Mucosa of descending colon (tissue), 3 donors: ENCODE results near the gene KCNJ1. TPM values are rescaled to one million over a fixed set of nuclear protein-coding genes. Genes with fewer than 3 reads are reported as not detected.

ENCODE experiments used
- ATAC-seq: fragments of 200-7000 bp; cut with Tn5 transposase; one replicate; pipeline ENCODE4 v1.9.1; 2020; ENCODE audit warnings: mild to moderate bottlenecking, moderate library complexity
- DNase-seq, 3 donors: peaks; one replicate each; pipeline ENCODE4 v3.0.0-alpha.2; 2020
- H3K36me3 ChIP-seq: fragments of 200-600 bp; one replicate; pipeline ENCODE4 v1.8.0; 2021; ENCODE audit warnings: low read depth, mild to moderate bottlenecking
- H3K4me1 ChIP-seq: fragments of 200-600 bp; one replicate; pipeline ENCODE4 v1.8.0; 2021; ENCODE audit warnings: low read depth, mild to moderate bottlenecking
- H3K4me3 ChIP-seq: fragments of 200-600 bp; one replicate; pipeline ENCODE4 v1.8.0; 2021; ENCODE audit warnings: mild to moderate bottlenecking
- H3K9me3 ChIP-seq: fragments of 200-600 bp; one replicate; pipeline ENCODE4 v1.8.0; 2021; ENCODE audit warnings: mild to moderate bottlenecking
- intact Hi-C, 2 donors: fragments of 100-400 bp; cut with DNase I in 1 of 2; cut with micrococcal nuclease in 1 of 2; formaldehyde crosslinking; loops; one replicate each; pipeline versions ENCODE4 v1.11.0 to v1.11.1; 2022; cut with DNase I, micrococcal nuclease
- total RNA-seq, 3 donors: library from RNA; stranded (reverse); fragmentation: NEBNext Ultra II Directional in 2 of 3; extraction: Animal tissue kit (Norgen Biotek cat#: 25700) in 2 of 3; gene quantifications; one replicate each; pipeline versions ENCODE4 v1.2.1 to v1.2.4, GENCODE V29; 2021 to 2023
- TF ChIP-seq, protein P1 (sequence below): fragments of 200-600 bp; IDR thresholded peaks from one replicate; pipeline ENCODE4 v1.8.0; 2022; ENCODE audit warnings: antibody characterized with exemption, mild to moderate bottlenecking
- donor health status: DM: no; HTN: no; CAD: no; lungs with moderate emphysema.
- donor health status: DM: no; HTN: no; CAD: no.
- donor health status: DM: no; HTN: yes; CAD: no.

The KCNJ1 gene
- total RNA-seq, 3 donors from 2014 or later, result not detected

DNA sequence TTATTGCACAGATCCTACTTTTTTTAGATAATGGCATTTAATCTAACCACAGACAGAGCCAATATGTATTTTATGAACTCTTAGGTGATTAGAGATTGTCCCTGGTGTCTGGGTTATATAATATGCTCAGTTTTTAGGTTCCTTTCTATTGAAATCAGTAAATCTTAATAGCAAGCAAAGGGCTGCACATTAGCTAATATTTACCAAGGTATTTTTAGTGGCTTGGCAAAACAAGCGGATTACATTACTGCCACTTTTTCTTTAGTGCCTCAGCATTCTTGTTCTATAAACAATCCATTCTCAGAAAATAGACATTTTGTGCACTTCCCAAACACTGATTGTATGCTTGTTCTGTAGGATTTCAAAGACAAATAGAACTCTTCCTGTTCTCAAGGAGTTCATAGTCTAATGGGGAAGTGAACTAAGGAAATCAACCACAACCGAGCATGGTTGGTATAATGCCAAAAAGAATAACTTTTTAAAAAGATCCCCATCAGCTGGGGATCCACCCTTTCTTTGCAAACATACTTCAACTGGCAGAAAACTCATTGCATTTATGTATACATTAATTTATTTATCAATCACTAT is 23.8 kb downstream of the KCNJ1 start:
- Histone ChIP-seq H3K36me3 (no peaks in the 10 kb centered on the region), H3K4me1 (no peaks in the 10 kb centered on the region), H3K9me3 (no peaks in the 10 kb centered on the region), H3K4me3 (no peak overlapping the region)
- TF ChIP-seq, protein P1, sequence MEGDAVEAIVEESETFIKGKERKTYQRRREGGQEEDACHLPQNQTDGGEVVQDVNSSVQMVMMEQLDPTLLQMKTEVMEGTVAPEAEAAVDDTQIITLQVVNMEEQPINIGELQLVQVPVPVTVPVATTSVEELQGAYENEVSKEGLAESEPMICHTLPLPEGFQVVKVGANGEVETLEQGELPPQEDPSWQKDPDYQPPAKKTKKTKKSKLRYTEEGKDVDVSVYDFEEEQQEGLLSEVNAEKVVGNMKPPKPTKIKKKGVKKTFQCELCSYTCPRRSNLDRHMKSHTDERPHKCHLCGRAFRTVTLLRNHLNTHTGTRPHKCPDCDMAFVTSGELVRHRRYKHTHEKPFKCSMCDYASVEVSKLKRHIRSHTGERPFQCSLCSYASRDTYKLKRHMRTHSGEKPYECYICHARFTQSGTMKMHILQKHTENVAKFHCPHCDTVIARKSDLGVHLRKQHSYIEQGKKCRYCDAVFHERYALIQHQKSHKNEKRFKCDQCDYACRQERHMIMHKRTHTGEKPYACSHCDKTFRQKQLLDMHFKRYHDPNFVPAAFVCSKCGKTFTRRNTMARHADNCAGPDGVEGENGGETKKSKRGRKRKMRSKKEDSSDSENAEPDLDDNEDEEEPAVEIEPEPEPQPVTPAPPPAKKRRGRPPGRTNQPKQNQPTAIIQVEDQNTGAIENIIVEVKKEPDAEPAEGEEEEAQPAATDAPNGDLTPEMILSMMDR, result no peak
- no peak for ATAC-seq
- no peak for DNase-seq
- intact Hi-C loops, result no loop called here

DNA sequence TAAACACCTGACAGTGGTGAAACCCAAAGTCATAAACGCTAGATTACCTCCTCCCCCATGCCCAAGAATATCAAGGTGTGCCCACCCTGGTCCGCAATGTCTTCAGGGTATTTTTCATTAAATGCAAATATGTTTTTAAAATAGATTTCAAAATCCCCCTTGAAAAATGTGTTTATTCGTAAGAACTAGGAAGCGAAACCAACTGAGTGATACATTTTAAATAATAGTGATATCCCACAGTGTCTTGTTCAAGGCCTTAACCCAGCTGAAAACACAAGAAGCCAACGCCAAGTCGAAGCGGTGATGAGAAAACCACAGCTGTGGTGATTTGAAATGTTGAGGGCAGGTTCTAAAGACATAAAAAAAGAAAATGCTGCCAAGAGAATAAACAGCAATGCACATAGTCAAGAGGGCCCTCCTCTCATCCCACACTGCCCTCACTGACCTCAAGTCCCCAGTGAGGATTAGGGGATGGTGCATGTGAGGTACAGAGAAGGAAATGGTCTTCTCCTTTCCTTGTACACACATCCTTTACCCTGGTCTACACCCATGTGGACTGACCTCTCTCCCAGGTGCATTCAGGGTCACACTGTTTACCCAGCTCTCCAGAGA is 25.5 kb downstream of the KCNJ1 start:
- intact Hi-C loops, result no loop called here
- Histone ChIP-seq H3K36me3 (no peaks in the 10 kb centered on the region), H3K4me1 (no peaks in the 10 kb centered on the region), H3K4me3 (no peak overlapping the region), H3K9me3 (no peaks in the 10 kb centered on the region)
- ATAC-seq (peak; percentile 57), DNase-seq (no peak)
- TF ChIP-seq, protein P1, result no peak

DNA sequence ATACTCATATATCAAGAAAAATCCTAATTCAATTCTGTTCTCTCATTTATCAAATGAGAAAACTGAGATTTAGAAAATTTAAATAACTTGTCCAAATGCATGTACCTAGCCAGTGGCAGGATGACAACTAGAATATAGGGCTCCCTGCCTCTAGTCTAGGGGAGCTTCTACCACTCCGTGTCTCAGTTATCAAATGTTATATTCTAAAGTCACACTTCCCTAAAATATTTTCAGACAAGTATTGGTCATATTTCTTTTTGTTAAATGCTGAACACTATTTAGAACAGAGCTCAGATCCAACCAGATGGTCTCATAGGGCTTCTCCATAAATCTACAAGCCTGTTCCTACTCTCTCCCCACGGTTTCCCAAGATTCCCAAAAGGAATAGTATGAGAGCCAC is 26.3 kb downstream of the KCNJ1 start:
- no peak for DNase-seq
- H3K9me3 ChIP-seq, result no peaks in the 10 kb centered on the region
- TF ChIP-seq, protein P1, result no peak
- intact Hi-C loops, result no loop called here
- H3K4me1 ChIP-seq, result no peaks in the 10 kb centered on the region
- H3K4me3 ChIP-seq, result no peak overlapping the region
- ATAC-seq, result no peak
- no peaks in the 10 kb centered on the region for H3K36me3 ChIP-seq

DNA sequence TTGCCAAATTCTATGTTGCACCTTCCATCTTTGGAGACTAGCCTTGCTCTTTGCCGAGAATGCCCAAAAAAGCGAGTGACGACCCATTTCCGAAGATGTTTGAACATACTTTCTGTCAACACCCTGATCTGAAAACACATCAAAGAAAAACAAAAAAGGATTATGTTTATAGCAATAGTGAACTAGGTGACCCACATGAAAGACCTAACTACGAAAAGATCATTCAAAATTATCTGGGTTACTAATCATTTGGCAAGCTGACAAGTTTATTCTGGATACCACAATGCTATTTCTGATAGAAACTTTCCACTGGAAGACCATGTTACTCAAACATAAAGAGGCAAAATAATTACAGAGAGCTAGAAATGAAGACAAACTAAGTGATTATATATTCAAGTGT is 27.0 kb downstream of the KCNJ1 start:
- Histone ChIP-seq H3K4me1 (no peaks in the 10 kb centered on the region), H3K36me3 (no peaks in the 10 kb centered on the region), H3K4me3 (no peak overlapping the region), H3K9me3 (no peaks in the 10 kb centered on the region)
- intact Hi-C loops, result no loop called here
- ATAC-seq (no peak), DNase-seq (no peak)
- TF ChIP-seq, protein P1, result no peak

DNA sequence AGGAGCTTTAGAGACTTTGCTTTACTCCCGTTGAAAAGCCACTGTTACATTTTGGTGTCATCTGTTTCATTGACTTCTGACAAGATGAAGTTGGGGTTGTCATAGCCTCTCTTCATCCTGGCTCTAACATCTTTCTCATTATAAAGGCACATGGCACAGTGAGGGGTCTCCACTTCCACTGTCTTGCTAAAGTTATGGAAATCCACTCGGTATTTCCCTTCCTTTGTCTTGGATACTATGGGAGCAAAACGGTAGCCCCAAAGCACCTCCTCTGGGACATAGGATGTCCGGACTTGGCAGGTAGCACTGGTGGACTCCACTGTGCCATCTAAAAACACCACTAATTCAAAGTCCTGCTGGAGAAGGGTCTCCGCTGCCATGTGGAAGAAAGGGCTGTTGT is 28.0 kb downstream of the KCNJ1 start:
- H3K4me1 ChIP-seq, result no peaks in the 10 kb centered on the region
- ATAC-seq, result no peak
- H3K36me3 ChIP-seq, result no peaks in the 10 kb centered on the region
- TF ChIP-seq, protein P1, result no peak
- H3K9me3 ChIP-seq, result no peaks in the 10 kb centered on the region
- no peak overlapping the region for H3K4me3 ChIP-seq
- intact Hi-C loops, result no loop called here
- DNase-seq, result no peak
